Stimulated activated CD4-positive, alpha-beta T cell treated with anti-CD3 and anti-CD28 coated beads, Interleukin-4, amount 100 ng/mL, for 24 hours (primary cell): ENCODE results near the gene ASB2.

ENCODE experiments used
- DNase-seq: peaks from one replicate; pipeline ENCODE4 v3.0.0-alpha.2; 2020

The ASB2 gene

GRCh38 chr14:93926245-93926872, 50.0 kb downstream of the ASB2 start:
- no peak for DNase-seq

GRCh38 chr14:93925374-93925895, 50.9 kb downstream of the ASB2 start:
- no peak for DNase-seq

GRCh38 chr14:93924592-93925355, 51.6 kb downstream of the ASB2 start:
- DNase-seq = no peak

- DNase-seq = no peak
Observed at GRCh38 chr14:93923626-93924025, 52.7 kb downstream of the ASB2 start.

GRCh38 chr14:93921001-93921806, 55.2 kb downstream of the ASB2 start:
- DNase-seq = no peak

GRCh38 chr14:93917141-93917540, 59.2 kb downstream of the ASB2 start:
- DNase-seq = no peak

- DNase-seq = no peak
Observed at GRCh38 chr14:93916498-93916897, 59.9 kb downstream of the ASB2 start.

GRCh38 chr14:93915800-93916199, 60.6 kb downstream of the ASB2 start:
- no peak for DNase-seq

GRCh38 chr14:93915070-93915705, 61.2 kb downstream of the ASB2 start:
- DNase-seq = no peak

GRCh38 chr14:93914278-93914677, 62.1 kb downstream of the ASB2 start:
- DNase-seq = no peak

- DNase-seq = no peak
Observed at GRCh38 chr14:93912782-93913181, 63.6 kb downstream of the ASB2 start.

GRCh38 chr14:93911975-93912615, 64.3 kb downstream of the ASB2 start:
- no peak for DNase-seq

- DNase-seq = no peak
Observed at GRCh38 chr14:93909429-93910128, 66.8 kb downstream of the ASB2 start.

- peak; percentile 41 for DNase-seq
Observed at GRCh38 chr14:93906341-93907329, 69.7 kb downstream of the ASB2 start.

- no peak for DNase-seq
Observed at GRCh38 chr14:93905623-93906022, 70.7 kb downstream of the ASB2 start.

GRCh38 chr14:93903342-93904184, 72.8 kb downstream of the ASB2 start:
- DNase-seq = no peak

GRCh38 chr14:93902619-93903307, 73.6 kb downstream of the ASB2 start:
- DNase-seq = no peak

GRCh38 chr14:93901813-93902212, 74.6 kb downstream of the ASB2 start:
- no peak for DNase-seq

GRCh38 chr14:93898731-93899130, 77.6 kb downstream of the ASB2 start:
- DNase-seq = no peak
